Measurements from ENCODE around the gene HHAT.
"Not testable (repeated sequence)": the region's sequence is repeated elsewhere in the genome, so short reads cannot be mapped to it uniquely, and the experiment has no call there.

DNA sequence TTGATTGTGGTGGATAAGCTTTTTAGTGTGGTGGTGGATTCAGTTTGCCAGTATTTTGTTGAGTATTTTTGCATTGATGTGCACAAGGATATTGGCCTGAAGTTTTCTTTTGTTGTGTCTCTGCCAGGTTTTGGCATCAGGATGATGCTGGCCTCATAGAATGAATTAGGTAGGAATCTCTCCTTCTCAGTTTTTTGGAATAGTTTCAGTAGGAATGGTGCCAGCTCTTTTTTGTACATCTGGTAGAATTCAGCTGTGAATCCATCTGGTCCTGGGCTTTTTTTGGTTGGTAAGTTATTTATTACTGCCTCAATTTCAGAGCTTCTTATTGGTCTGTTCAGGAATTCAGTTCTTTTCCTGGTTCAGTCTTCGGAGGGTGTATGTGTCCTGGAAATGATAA is 98.0 kb downstream of the HHAT start:
- TF ChIP-seq POLR2A (IDR thresholded peaks at IDR 0.05): not testable (repeated sequence)
- TF ChIP-seq, protein P1, sequence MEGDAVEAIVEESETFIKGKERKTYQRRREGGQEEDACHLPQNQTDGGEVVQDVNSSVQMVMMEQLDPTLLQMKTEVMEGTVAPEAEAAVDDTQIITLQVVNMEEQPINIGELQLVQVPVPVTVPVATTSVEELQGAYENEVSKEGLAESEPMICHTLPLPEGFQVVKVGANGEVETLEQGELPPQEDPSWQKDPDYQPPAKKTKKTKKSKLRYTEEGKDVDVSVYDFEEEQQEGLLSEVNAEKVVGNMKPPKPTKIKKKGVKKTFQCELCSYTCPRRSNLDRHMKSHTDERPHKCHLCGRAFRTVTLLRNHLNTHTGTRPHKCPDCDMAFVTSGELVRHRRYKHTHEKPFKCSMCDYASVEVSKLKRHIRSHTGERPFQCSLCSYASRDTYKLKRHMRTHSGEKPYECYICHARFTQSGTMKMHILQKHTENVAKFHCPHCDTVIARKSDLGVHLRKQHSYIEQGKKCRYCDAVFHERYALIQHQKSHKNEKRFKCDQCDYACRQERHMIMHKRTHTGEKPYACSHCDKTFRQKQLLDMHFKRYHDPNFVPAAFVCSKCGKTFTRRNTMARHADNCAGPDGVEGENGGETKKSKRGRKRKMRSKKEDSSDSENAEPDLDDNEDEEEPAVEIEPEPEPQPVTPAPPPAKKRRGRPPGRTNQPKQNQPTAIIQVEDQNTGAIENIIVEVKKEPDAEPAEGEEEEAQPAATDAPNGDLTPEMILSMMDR (IDR thresholded peaks at IDR 0.05 in 4 of 5, conservative IDR thresholded peaks at IDR 0.05 in 1 of 5): not testable (repeated sequence)

Measured in gastrocnemius medialis (tissue), 4 donors.